Osteoblast (primary cell): ENCODE results near the gene PLBD2. TPM values are rescaled to one million over a fixed set of nuclear protein-coding genes. Genes with fewer than 3 reads are reported as not detected.

Experiments used
- DNase-seq: peaks from one replicate; pipeline ENCODE4 v3.0.0; 2011; ENCODE audit warnings: low spot score, mixed read lengths; ENCODE audit not compliant: insufficient read length; ENCODE audit errors: missing footprints
- H2AFZ ChIP-seq: 2 replicates; pipeline ENCODE4 v1.6.0; 2011; ENCODE audit warnings: mild to moderate bottlenecking, low read length
- H3K27ac ChIP-seq: 2 replicates; pipeline ENCODE4 v1.5.1; 2011; ENCODE audit warnings: mild to moderate bottlenecking, low read depth, low read length, moderate library complexity
- H3K27me3 ChIP-seq: 2 replicates; pipeline ENCODE4 v1.6.0; 2012; ENCODE audit warnings: mild to moderate bottlenecking, control low read depth, inconsistent platforms, low read length, moderate library complexity; ENCODE audit not compliant: insufficient read depth
- H3K36me3 ChIP-seq: 2 replicates; pipeline ENCODE4 v1.5.1; 2011; ENCODE audit warnings: mild to moderate bottlenecking, low read length, control low read depth, moderate library complexity; ENCODE audit not compliant: insufficient read depth
- H3K4me1 ChIP-seq: 2 replicates; pipeline ENCODE4 v1.5.1; 2011; ENCODE audit warnings: mild to moderate bottlenecking, low read length, control low read depth, moderate library complexity; ENCODE audit not compliant: insufficient read depth
- H3K4me2 ChIP-seq: 2 replicates; pipeline ENCODE4 v1.6.0; 2011; ENCODE audit warnings: mild to moderate bottlenecking, low read length; ENCODE audit not compliant: insufficient read depth
- H3K4me3 ChIP-seq: fragments of 200-600 bp; sonication (generic); 3 replicates; pipeline ENCODE4 v1.5.1; 2012; ENCODE audit warnings: mild to moderate bottlenecking, low read length, inconsistent platforms; ENCODE audit not compliant: insufficient read depth
- H3K79me2 ChIP-seq: 2 replicates; pipeline ENCODE4 v1.6.0; 2012; ENCODE audit warnings: mild to moderate bottlenecking, low read length, control low read depth, inconsistent platforms; ENCODE audit not compliant: insufficient read depth
- H3K9me3 ChIP-seq: 2 replicates; pipeline ENCODE4 v1.5.1; 2011; ENCODE audit warnings: low read depth, low read length, control low read depth
- H4K20me1 ChIP-seq: 2 replicates; pipeline ENCODE4 v1.6.0; 2012; ENCODE audit warnings: mild to moderate bottlenecking, low read length, control low read depth; ENCODE audit not compliant: insufficient read depth
- CTCF ChIP-seq: IDR thresholded peaks from 2 replicates; pipeline ENCODE4 v1.5.1; 2011; ENCODE audit warnings: mild to moderate bottlenecking, low read depth, low read length, moderate library complexity; ENCODE audit errors: extremely low read depth
- total RNA-seq: library from RNA; depleted of rRNA; stranded (reverse); fragments of >200 nt; gene quantifications from 2 replicates; pipeline ENCODE4 v1.2.3, GENCODE V29; 2012

The PLBD2 gene
- total RNA-seq, 1 donor: 69.1 TPM

- no peaks in the 10 kb centered on the region for H3K4me1 ChIP-seq
- H3K27ac ChIP-seq: no peak overlapping the region
- H4K20me1 ChIP-seq: peaks cover 7% of the 10 kb centered on the region
- H3K4me3 ChIP-seq: no peak overlapping the region
- no peak overlapping the region for H3K4me2 ChIP-seq
- H2AFZ ChIP-seq: no peak overlapping the region
- peaks cover 4% of the 10 kb centered on the region for H3K79me2 ChIP-seq
- no peak for TF ChIP-seq CTCF
- peaks cover 30% of the 10 kb centered on the region for H3K36me3 ChIP-seq
- DNase-seq: no peak
- no peaks in the 10 kb centered on the region for H3K9me3 ChIP-seq
- H3K27me3 ChIP-seq: no peaks in the 10 kb centered on the region
Measured at GRCh38 chr12:113373969-113374368, 15.6 kb downstream of the PLBD2 start.

- Histone ChIP-seq H3K9me3 (no peaks in the 10 kb centered on the region), H3K27me3 (no peaks in the 10 kb centered on the region), H2AFZ (no peak overlapping the region), H3K36me3 (peaks cover 32% of the 10 kb centered on the region), H3K4me1 (no peaks in the 10 kb centered on the region), H3K79me2 (peaks cover 4% of the 10 kb centered on the region), H3K4me2 (no peak overlapping the region), H4K20me1 (peaks cover 7% of the 10 kb centered on the region), H3K27ac (no peak overlapping the region), H3K4me3 (no peak overlapping the region)
- TF ChIP-seq CTCF: no peak
- DNase-seq: no peak
Measured at GRCh38 chr12:113374823-113375428, 16.5 kb downstream of the PLBD2 start.

- H3K27ac ChIP-seq: no peak overlapping the region
- no peak for DNase-seq
- no peaks in the 10 kb centered on the region for H3K79me2 ChIP-seq
- no peak overlapping the region for H2AFZ ChIP-seq
- no peaks in the 10 kb centered on the region for H3K27me3 ChIP-seq
- H3K4me2 ChIP-seq: no peak overlapping the region
- no peaks in the 10 kb centered on the region for H3K4me1 ChIP-seq
- peak; percentile 10 for TF ChIP-seq CTCF
- H4K20me1 ChIP-seq: no peaks in the 10 kb centered on the region
- no peaks in the 10 kb centered on the region for H3K9me3 ChIP-seq
- no peak overlapping the region for H3K4me3 ChIP-seq
- H3K36me3 ChIP-seq: peaks cover 30% of the 10 kb centered on the region
Measured at GRCh38 chr12:113378291-113378690, 19.9 kb downstream of the PLBD2 start.

GRCh38 chr12:113381220-113381619 is 22.8 kb downstream of the PLBD2 start:
- DNase-seq: no peak
- Histone ChIP-seq H4K20me1 (no peaks in the 10 kb centered on the region), H3K79me2 (no peaks in the 10 kb centered on the region), H3K9me3 (no peaks in the 10 kb centered on the region), H3K27me3 (no peaks in the 10 kb centered on the region), H3K4me2 (no peak overlapping the region), H3K36me3 (peaks cover 27% of the 10 kb centered on the region), H3K4me3 (no peak overlapping the region), H2AFZ (no peak overlapping the region), H3K4me1 (no peaks in the 10 kb centered on the region), H3K27ac (no peak overlapping the region)
- no peak for TF ChIP-seq CTCF
